ENCODE data around the gene LILRA5.

LILRA5 gene

DNA sequence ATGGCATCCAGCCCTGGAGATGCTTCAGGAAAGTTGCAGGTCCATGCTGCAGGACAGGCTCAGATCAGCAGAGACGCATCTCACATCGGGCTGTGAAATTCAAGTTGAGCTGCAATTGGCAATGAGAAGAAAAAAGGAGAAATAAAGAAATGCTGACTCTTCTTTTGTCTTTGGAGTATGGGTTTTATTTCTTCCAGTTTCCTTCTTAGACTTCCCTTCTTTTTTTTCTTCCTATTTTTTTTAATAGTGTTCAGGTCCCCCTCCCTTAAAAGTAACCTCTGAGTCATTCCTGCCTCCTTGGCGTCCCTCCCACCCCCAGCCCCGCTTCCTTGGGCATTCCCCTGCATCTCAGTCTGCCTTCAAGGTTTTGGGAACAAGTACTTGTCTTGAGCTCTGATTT is 41.4 kb downstream of the LILRA5 start:
- peak in 1 of 2 donors; percentile 62 for DNase-seq

DNA sequence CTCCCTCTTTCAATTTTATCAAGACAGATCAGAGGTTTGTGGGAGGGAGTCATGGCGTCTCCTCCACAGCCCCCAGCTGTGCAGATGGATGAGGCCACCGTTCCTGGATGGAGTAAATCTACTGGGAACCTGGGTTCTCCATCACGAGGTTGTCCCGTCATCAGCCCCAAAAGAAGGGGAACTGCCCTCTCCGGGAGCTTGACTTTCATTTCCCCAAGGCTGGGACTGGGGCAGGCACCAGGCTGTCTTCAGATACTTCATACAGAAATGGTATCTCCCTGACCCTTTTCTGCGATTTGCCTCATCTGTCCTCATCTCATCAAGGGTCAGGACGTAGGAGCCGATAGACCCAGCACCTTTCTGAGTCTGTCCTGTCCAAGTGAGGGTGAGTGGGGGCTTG is 41.9 kb downstream of the LILRA5 start:
- peak; percentile 25 to 68 for DNase-seq

DNA sequence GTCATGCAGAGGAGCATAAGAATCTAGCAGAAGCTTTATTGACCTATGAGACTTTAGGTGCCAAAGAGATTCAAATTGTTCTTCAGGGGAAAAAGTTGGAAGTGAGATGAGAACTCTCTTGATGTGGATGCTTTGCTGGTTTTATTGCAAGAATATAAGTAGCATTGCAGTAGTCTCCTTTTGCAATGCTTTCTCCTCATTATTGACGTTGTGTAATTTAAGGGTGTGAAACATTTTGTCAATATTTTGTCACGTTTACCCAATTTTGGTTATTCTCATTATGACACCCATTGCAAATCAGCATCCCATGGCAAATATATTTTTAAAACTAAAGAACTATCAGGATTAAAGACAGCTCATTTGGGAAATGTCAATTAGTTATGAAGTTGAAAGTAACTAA is 44.0 kb downstream of the LILRA5 start:
- no peak for DNase-seq

DNA sequence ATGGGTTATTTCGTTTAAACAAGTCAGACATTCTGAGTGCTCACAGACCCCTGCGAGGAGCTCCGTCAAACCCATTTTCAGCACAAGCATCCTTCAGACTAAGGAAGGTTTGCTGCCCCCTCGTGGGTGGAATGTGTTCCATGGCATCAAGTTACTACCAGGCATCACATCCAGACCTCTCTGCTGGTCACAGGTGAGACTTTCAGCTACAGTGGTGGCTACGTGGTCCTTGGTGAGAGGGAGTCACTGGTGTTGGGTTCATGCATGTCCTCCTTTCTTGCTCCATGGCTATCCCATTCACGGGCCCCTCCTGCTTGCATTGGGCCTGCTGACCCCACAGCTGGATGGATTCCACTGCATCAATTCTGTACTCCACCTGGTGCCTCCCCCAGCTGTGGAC is 46.8 kb downstream of the LILRA5 start:
- peak; percentile 64 to 71 for DNase-seq

DNA sequence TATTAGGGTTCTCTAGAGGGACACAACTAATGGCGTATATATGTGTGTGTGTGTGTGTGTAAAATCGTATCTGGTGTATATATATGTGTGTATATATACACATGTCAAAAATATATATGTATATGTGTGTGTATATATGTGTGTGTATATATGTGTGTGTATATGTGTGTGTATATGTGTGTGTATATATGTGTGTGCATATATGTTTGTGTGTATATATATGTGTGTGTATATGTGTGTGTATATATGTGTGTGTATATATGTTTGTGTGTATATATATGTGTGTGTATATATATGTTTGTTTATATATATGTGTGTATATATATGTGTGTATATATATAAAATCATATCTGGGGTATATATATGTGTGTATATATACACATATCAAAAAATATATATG is 50.5 kb downstream of the LILRA5 start:
- DNase-seq: no peak

DNA sequence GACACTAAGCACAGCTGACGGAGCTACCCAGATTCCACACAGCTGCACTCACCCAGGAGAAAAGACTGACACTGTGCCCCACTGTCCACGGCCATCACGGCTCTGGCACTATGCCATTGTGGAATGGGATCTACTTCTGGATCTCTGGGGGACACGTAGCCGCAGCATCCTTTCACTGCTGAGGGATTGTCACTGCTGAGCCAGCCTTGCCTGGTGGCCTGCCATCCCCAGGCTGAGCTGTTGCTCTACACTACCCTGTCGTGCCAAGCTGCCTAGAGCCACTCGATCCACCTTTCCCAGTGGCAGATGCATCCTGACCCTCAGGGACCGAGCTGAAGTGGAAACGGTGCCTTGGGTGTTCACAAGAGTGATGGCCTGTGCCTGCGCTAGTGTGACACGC is 50.9 kb downstream of the LILRA5 start:
- DNase-seq: no peak

DNA sequence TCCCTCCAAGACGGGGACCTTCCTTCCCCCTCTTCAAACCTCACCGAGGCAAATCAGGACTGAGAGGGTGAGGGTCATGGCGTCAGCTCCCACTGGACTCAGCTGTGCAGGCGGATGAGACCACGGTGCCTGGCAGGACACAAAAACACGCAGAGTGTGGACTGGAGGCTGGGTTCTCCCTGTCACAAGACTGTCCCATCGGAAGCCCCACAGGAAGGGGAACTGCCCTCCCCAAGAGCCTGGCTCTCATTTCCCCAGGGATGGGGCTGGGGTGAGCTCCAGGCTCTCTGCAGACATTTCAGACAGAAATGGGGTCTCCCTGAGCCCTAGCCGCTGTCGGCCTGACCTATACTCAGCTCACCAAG is 55.9 kb downstream of the LILRA5 start, which contains the start of gene LILRB5:
Gene LILRB5, minus strand, starts transcription at position 158 of the 365 bp plus-strand sequence. Its CDS starts 80 bp downstream, at position 78.
- DNase-seq: no peak
